T47D (cell line): Measurements from ENCODE around the gene ATAD3C.
"Not testable (repeated sequence)": the region's sequence is repeated elsewhere in the genome, so short reads cannot be mapped to it uniquely, and the experiment has no call there.

Source experiments
- DNase-seq, 2 experiments: peaks; one replicate each; pipeline versions ENCODE4 v3.0.0 to v3.0.0-alpha.2; 2011 to 2012; ENCODE audit warnings: low read depth in 1 of 2, low spot score in 1 of 2
- JUND ChIP-seq: IDR thresholded peaks from 2 replicates; pipeline ENCODE4 v1.6.1; 2012; ENCODE audit warnings: low read depth
- in situ Hi-C: cut with HindIII; loops from 2 replicates; pipeline ENCODE4 v1.10.0; 2016; ENCODE audit warnings: low sequenced_read_pairs, low pct_unique_long_range_greater_than_20kb

Gene ATAD3C

DNA sequence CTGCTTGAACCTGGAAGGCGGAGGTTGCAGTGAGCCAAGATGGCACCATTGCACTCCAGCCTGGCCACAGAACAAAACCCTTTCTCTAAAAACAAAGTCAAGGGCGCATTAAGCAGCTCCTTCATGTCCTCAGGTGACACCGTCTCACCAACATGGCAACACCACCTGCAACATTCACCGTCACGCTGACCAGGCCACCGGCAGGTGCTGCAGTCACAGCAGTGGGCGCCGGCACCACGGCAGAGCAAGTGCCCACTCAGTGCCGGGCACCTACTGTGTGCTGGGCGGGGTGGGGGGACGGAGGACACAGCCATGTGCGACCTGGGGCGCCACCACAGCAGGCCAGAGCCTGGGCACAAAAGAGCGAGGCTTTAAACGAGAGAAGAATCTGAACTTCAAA, 34.2 kb downstream of the ATAD3C start:
- no peak for DNase-seq
- in situ Hi-C loops, result no loop called here
- TF ChIP-seq JUND, result no peak

DNA sequence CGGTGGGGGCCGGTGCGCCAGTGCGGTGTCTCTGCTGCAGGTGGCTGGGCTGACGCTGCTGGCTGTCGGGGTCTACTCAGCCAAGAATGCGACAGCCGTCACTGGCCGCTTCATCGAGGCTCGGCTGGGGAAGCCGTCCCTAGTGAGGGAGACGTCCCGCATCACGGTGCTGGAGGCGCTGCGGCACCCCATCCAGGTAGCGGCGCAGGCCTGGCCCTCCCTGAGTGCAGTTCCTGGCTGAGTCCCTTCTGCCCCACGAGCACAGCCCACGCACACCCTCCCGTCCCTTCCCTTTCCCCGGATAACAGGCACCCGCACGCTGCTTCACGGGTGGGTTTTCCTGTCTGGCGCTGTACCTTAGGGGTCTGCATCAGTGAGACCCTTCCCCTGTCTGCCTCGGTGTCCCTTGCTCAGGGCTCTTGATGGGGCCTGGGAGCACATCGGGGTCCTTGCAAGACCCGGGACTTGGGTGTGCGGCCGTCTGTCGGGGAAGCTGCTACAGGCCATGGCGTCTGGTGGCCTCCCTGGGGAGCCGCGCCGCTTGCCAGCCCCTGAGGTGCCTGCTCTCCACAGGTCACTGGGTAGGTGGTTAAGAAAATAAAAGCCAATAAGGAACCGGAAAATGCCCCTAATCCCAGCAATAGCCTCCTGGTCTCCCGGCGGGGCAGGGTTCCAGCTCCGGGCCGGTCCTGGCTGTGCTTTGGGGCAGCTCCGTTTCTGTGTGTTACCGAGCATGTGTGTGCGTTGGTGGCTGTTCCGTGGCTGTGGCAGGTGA, 35.7 kb downstream of the ATAD3C start:
- DNase-seq, in situ Hi-C loops: not testable (repeated sequence)

GRCh38 chr1:1485755-1486317, 36.3 kb downstream of the ATAD3C start:
- DNase-seq, in situ Hi-C loops: not testable (repeated sequence)

- TF ChIP-seq JUND, result no peak
- in situ Hi-C loops, result no loop called here
- no peak for DNase-seq
These were observed 38.2 kb downstream of the ATAD3C start for GRCh38 chr1:1487701-1488100.

GRCh38 chr1:1489231-1489630, 39.7 kb downstream of the ATAD3C start:
- DNase-seq, result no peak
- TF ChIP-seq JUND, result no peak
- in situ Hi-C loops, result no loop called here

- no peak for DNase-seq
- in situ Hi-C loops, result no loop called here
- TF ChIP-seq JUND, result no peak
These were observed 40.4 kb downstream of the ATAD3C start for GRCh38 chr1:1489861-1490260.

DNA sequence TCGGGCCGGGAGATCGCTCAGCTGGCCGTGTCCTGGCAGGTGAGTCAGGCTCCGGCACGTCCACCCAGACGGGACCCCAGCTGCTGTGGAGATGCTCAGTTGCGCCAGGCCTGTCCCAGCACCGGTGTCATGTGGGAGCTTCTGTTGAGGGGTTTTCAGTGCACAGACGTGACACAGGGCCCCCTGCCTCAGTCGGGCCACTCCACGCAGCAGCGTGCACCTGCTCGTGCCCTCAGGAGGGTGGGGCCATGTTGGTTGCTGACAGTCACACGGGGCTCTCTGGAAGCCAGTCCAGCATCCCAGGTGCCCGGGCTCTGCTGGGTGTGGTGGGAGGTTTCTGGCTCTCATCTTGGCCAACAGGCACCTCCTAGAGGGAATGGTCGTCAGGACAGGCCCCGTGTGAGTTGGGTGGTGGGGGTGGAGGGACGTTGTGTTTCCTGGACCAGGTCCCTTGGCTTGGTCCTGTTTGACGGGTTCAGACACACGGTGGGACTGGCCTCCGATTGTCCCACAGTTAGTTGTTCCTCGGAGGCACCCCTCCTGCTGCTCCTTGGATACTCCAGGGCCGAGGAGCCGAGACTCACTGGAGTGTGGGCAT, 41.2 kb downstream of the ATAD3C start:
- DNase-seq, result no peak
- TF ChIP-seq JUND, result no peak
- in situ Hi-C loops, result no loop called here

DNA sequence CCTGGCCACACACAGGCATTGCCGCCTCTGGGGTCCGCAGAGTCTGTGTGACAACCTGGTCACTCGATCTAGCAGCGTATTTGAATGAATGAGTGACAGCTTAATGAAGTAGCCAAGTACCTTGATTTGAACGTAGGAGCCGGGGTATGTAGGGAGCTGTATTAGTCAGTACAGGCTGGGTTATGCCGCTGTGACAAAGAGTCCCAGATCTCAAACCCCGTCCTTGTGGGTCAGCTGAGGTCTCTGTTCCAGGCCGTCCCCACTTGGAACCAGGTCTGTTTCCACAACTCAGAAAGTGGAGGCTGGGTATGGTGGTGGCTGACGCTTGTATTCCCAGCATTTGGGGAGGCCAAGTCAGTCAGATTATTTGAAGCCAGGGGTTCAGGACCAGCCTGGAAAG, 42.1 kb downstream of the ATAD3C start:
- no peak for DNase-seq
- no peak for TF ChIP-seq JUND
- in situ Hi-C loops, result no loop called here

DNA sequence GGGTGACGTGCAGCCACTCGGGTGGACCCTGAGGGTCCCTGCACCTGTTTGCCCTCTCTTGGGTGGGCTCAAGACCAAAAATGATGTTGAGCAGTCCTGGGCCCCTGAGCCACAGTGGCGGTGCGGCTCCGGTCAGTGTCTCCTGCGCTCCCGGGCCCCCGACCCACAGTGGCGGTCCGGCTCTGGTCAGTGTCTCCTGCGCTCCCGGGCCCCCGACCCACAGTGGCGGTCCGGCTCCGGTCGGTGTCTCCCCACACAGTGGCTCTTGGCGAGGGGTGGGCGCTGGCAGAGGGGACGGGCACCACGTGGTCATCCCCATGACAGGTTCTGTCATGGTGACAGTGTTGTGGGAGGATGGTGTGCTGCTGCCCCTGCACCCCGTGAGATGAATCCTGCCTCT, 44.8 kb downstream of the ATAD3C start:
- DNase-seq, in situ Hi-C loops: not testable (repeated sequence)

DNA sequence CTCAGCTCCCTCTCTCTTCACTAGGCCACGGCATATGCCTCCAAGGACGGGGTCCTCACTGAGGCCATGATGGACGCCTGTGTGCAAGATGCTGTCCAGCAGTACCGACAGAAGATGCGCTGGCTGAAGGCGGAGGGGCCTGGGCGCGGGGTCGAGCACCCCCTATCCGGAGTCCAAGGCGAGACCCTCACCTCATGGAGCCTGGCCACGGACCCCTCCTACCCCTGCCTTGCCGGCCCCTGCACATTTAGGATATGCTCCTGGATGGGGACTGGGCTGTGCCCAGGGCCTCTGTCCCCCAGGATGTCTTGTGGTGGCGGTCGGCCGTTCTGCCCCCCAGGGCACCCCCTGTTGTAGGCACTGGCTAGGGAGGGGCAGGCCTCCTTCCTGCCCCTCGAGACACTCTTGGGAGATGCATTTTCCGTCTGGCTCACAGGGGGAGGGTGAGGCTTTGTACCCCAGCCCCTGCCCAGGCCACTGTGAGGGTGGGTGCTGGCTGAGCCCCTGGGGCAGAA, 46.0 kb downstream of the ATAD3C start:
- in situ Hi-C loops, result not testable (repeated sequence)

DNA sequence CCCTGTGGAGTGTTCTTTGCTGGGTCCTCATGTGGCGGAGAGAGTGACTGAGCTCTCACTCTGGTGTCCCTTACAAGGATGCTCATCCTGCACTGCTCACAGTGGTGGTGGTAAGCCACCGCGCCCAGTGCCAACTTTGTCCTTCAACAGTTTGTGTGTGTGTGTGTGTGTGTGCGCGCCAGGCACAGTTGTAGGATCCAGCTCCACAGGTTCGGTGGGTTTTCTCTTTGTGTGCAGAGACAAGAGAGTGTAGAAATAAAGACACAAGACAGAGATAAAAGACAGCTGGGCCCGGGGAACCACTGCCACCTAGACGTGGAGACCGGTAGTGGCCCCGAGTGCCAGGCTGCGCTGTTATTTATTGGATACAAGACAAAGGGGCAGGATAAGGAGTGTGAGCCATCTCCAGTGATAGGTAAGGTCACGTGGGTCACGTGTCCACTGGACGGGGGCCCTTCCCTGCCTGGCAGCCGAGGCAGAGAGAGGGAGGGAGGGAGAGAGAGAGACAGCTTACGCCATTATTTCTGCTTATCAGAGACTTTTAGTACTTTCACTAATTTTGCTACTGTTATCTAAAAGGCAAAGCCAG, 55.4 kb downstream of the ATAD3C start:
- in situ Hi-C loops, result not testable (repeated sequence)
- peak in 1 of 2 experiments; percentile 95 for DNase-seq

More for the DNA sequence above, 46.0 kb downstream of the ATAD3C start:
- not testable (repeated sequence) for DNase-seq

GRCh38 chr1:1505366-1505798, 55.9 kb downstream of the ATAD3C start:
- in situ Hi-C loops, result not testable (repeated sequence)
- peak in 1 of 2 experiments; percentile 32 for DNase-seq

DNA sequence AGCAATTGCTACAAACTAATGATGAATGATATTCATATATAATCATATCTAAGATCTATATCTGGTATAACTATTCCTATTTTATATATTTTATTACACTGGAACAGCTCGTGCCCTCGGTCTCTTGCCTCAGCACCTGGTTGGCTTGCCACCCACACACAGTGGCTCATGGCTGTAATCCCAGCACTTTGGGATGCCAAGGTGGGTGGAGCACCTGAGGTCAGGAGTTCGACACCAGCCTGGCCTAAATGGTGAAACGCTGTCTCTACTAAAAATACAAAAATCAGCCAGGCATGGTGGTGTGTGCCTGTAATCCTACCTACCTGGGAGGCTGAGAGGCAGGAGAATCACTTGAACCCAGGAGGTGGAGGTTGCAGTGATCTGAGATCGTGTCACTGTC, 56.3 kb downstream of the ATAD3C start:
- DNase-seq, in situ Hi-C loops: not testable (repeated sequence)
